IPS DF 4.7 (cell line): ENCODE measurements around the gene COL4A1.

ENCODE experiments used
- DNase-seq: peaks from one replicate; pipeline ENCODE4 v3.0.0-alpha.2; 2013; ENCODE audit warnings: low spot score; ENCODE audit errors: extremely low read depth

The COL4A1 gene

DNA sequence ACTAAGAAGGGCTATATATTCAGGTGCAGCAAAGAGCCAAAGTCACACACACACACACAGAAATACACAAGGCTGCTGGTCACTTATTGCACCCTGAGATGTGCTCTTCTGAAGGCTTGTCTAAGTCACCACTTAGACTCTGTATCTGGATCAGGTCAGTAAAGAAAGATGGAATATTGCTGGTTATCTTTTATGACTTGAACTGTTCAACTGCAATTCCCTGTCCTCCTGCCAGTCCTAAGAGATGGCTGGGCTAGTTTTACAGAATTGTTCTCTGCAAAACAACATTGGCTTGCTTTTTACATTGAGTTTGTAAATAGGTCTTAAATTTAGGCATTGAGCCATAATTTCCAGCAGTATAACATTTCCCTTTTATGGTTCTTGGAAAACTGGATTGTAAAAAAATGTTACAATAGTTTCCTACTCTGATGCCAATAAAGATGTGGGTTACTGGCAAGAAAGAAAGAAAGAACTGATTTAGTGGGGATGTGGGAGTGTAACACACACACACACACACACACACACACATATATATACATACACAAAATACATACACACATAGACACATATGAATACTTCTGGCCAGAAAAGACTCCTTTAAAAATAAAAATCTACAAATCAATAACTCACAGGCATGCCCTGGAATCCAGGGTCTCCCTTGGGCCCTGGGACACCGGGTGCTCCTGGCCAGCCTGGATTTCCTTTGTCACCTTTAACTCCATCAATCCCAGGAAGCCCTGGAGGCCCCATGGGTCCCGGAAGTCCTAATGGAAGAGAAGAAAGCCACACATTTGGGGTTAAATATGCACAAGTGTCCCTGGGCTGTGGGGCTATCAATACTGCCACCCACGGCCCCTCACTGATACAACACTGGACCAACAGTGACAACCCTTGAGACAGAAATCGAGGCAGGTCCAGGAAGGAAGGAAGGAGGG lies 137.7 kb downstream of the COL4A1 start:
- no peak for DNase-seq

DNA sequence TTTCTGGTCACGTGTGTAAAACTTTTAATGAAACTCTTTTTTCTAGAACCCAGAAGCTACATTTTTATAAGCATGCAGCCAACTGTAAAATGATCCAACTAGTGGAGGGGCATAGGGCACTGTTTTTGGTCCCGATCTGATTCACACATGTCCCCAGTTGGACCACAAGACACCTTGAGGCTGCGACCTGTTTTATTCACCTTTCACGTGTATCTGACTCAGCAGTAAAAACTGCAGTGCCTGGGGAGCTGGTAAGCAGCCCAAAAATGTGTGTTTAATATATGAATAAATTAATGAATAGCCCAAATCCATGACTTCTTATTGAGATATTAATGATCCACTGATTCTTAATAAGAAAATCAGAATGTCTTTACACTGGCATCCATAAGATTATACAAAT lies 140.4 kb downstream of the COL4A1 start:
- no peak for DNase-seq

DNA sequence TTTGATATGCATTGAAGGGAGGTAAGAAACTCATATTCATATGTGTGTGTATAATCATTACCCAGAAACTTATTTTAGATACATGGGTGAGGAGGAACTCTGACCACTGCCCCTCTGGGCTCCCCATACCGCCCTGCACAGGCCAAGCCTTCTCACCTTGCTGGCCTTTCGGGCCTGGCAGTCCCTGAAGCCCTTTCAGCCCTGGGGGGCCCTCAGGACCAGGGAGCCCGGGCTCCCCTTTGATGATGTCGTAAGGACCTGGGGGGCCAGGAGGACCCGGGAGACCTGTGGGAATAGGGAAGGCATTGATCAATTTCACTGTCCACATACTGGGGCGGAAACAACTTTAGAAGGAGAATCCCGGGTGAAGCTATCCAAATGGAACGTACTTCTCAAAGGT lies 142.3 kb downstream of the COL4A1 start:
- DNase-seq = no peak

DNA sequence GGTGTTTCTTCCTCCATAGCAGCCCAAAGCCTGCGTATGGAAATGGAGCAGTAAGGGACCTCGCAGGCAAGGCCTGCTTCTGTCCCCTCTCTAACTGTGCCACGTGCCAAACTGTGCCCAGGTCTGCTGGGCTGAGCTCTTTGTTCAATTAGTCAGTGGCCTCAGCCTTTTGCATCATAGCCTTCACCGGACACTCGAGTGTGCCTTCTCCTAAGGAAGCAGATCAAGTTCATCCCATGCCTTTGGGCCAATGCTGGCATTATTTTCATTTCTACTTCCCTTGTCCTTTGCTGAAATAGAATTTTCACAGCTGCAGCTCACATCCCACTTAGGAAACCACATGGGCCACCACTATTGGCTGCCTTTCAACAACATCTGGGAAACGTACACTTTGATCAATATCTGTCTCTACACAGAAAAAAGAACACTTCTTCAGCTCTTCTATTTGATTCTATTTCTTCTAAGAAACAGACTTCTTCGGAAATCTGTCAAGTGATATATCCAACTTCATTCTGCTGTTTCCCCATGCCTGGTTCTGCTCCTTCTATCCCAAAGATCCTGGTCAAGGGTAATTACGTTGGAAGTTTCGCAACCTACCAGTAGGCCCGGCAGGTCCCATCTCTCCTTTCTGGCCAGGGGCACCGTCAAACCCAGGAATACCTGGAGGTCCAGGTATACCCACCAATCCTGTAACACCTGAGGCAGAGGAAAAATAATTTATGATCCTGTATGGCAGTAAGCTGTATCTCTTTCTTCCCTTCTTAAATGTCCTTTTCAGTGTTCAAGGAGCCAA lies 143.9 kb downstream of the COL4A1 start:
- no peak for DNase-seq

DNA sequence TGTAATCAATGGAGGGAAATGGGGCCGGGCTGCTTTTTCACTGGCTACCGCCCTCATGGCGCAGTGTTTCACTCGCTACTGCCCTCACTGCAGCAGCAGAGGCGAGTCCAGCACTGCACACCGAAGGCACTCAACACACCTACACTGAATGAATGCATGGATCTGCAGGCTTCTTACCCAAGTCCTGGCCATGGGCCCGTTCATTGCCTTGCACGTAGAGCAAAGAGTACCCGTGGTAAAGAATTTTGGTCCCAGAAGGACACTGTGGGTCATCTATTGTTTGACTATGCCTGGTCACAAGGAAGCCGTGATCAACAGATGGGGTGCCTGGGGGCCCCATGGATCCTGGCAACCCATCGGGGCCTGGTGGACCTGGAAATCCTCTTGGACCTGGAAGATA lies 144.9 kb downstream of the COL4A1 start:
- no peak for DNase-seq

DNA sequence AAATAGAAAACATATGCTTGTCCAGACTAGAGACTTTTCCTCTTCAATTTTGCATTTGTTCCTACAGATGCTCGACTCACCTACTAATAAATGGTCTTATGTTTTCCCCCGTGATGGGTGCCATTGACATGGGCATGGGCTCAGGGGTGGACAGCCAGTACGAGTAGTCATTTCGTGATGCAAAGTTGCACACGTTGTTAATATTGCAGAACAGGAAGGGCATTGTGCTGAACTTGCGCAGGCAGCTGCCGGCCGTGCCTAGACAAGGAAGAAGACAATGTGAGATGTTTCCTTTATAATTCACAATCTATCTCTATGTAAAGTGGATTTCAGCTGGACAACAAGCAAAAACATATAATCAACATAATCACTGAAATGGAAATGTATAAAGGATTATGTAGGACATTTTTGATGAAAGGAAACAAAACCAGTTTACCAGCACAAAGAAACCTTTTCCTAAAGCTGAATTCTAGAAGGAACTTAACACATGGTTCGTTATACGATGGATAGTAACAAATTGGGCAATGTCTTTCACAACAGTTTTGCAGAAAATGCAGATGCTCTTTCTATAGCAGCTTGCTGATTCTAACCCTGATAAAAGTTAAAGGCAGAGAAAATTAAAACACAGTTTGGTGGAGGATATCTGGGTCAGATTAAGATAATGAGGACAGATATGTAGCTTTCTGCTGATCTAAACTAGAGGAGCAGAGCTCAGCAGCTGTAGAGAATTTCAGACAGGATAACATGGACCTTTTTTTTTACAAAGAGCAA lies 145.7 kb downstream of the COL4A1 start:
- no peak for DNase-seq

DNA sequence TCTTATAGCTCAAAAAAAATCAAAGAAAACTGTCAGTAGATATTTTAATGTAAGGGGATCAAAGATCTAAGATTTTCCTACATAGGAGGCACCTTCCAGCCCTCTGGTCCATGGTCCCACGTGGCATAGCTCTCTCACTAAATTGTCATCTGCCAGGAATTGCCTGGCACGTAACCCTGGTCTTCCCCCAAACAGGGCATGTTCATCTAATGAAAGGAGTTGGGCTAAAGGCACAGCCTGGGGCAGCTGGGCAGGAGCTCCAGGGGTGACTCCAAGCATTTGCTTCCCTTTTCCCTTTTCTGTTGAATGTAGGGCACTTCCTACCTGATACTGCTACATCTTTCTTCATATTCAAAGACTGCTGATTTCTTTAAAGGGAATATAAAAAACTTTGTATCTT lies 148.7 kb downstream of the COL4A1 start:
- no peak for DNase-seq

DNA sequence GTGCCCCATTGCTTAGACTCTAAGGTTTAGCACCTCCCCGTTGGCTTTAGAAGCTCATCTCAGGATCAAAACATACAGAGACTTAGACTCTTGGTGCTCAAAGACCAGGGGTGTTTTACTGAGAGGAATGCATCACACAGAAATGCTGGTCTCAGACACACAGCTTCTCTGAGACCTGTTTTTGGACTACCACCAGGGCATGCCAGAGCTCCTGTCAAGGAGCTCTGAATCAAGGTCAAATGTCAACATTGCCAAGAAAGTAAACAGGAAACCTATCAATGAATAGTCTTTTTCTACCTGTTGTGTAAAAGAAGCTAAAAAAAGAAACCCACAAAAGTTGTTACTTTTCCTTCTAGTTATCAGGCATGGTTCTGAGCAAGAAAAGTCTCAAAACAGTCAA lies 149.2 kb downstream of the COL4A1 start:
- DNase-seq = no peak

DNA sequence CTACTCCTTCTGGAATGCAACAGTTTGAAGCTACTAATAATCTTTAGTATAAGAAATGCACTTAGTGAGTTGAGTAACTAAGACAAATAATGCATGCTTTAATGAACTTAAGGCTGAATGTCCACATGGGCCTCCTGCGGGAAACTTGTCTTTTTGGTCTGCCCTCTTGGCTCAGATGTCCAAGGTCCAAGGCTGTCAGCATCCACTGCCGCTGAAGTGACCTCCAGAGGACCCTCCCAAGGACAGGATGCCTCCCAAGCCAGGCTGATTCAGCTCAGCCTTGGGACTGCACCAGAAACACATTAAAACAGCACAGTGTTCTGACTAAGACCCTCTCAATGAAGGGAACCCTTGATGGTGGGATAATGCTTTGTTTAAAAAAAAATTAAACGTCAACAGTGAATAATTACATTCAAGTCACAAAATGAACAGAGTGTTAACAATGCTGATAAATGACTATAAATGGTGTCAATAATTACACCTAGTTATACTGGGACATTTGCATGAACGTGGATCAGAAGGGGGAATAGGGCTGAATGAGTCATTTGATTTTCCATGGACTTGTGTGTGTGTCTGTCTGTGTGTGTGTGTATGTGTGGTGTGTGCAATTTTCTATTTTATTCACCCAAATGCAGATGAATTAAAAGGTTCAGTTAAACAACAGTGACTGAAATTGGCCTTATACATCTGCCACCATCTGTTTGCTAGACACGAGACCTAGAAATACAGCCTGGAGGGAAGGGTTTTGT lies 150.5 kb downstream of the COL4A1 start:
- DNase-seq = no peak

DNA sequence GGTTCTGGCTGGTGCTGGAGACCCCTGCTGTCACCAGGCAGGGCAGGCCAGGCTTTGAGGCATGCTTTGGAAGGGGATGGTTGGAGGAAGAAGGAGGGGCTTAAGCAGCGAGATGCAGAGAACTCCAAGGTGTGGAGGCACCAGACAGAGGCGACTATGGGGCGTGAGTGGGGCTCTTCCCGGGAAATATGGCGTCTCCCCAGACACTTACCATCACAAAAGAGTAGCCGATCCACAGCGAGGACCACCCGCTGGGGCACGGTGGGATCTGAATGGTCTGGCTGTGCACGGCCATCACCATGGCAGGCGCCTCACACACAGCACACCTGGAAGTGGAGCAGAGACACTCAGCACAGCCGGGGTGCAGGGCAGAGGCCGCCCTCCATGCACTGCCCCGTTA lies 151.9 kb downstream of the COL4A1 start:
- DNase-seq = no peak

DNA sequence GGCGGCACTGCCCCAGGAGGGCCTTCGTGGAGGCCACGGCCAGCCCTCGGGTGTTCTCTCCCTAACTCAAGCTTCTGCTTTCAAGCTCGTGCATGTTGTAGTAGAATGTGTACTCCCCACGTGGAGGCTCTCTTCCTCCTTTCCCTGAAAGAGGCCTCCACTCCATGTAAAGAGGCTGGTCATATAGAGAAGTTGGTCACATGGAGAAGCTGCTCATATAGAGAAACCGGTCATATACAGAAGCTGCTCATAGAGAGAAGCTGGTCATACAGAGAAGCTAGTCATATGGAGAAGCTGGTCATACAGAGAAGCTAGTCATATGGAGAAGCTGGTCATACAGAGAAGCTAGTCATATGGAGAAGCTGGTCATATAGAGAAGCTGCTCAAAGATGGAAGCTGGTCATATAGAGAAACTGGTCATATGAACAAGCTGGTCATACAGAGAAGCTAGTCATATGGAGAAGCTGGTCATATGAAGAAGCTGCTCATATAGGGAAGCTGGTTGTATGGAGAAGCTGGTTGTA lies 152.5 kb downstream of the COL4A1 start:
- DNase-seq = no peak

DNA sequence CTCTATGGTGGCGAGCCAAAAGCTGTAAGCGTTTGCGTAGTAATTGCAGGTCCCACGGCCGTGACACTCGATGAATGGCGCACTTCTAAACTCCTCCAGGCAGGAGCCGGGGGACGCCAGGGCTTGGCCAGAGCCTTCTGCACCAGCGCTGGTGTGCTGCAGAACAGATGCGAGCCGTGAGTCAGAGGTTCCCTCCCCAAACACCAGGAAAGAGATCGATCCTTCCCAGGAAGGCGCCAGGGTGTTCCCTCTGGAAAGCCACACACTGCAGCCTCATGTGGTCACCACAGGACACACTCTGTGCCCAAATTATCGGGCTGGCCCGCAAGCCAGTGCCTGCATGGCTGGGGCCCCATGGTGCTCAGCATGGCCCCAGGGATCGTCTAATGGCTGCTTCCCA lies 154.6 kb downstream of the COL4A1 start:
- DNase-seq = no peak

DNA sequence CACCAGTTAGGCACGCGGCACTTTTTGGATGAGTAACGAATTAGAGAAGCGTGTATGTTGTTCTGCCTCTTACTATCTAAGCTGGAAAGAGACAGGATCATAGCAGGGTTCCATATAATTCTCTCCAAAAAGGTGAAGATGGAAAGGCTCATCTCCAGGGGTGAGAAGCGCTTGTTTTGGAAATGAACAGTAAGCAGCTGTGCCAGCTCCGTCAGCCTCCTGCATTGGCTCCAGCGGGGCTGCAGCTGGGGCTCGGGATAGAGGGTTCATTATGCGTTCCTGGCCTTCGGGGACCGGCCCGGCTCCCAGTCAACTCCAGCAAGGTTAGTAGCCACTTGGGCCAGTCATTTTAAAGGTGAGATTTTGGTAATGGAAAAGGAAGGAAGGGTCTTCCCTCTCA lies 155.5 kb downstream of the COL4A1 start:
- DNase-seq = no peak

DNA sequence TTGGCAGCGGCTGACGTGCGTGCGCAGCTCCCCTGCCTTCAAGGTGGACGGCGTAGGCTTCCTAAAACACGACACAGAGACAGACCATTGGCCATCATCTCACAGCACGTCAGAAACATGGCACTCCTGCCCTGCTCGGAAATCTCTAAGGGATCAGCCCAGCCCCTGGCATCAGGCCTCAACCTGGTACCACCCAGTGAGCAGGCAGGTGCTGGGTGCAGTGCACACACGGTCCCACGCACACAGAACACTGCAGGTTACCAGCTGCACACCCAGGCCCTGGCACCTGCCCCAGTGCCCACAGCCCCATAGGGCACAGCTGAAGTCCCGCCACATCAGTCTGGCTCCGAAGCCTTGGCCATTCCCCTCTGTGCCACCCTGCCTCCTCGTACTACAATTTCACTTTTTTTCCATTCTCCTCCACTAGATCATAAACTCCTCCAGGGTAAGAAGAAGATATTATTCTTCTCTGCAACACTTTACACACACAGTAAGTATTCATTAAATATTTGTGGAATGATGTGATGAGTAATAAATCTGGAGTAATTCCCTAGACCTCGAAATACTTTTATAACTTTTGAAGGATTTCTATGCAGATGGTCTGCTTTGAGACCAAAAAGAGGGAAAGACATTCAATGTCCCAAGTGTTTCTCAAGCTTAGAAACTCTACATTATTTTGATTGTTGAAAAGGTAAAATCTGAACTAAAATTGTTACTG lies 156.4 kb downstream of the COL4A1 start:
- DNase-seq = no peak

DNA sequence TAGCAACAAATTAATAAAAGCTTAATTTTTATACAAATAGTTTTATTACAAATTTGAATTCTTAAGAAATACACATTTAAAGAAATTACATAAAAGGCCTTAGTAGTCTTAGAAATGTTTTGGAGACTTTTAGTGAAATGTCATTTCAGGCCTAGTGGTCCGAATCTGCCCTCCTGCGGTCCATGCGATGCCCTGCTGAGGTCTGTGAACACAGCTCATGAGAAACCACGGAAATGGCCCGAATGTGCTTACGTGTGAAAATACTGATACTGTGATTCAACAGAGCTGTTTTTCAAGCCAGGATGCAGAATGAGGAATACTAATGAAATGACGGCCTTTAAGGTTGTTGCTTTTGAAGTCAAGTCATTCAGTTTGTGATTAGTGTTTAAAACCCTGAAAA lies 157.9 kb downstream of the COL4A1 start:
- no peak for DNase-seq

DNA sequence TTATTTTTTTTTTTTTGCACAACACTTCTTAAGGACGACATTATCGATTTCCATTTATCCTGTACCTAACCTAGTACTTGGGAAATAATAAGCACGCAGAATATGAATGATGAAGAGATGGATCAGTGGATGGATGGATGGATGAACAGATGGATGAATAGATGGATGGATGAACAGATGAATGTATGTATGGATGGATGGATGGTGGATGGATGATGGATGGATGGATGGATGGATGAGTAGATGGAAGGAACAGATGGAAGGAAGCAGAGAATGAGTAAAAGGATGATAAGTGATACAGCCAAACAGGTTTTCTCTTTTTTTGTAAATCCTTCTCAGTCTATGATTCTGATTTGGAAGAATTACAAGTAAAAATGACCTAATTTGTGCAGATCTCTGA lies 166.9 kb downstream of the COL4A1 start:
- no peak for DNase-seq

DNA sequence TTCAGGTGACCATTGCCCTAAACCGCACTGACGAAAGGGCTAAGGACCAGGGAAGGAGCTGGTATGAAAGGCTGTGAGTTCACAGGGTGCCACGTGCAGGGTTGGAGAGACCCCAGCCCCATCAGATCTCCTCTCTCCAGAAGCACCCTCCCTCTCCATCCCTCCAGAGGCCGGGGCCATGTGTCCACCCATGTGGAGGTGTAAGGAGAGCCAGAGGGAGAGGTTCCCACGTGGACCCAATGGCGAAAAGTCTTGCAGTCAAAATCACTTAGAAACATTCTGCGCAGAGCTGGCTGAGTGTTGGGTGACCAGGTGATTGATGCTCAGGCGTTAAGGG lies 168.3 kb downstream of the COL4A1 start:
- DNase-seq = no peak

DNA sequence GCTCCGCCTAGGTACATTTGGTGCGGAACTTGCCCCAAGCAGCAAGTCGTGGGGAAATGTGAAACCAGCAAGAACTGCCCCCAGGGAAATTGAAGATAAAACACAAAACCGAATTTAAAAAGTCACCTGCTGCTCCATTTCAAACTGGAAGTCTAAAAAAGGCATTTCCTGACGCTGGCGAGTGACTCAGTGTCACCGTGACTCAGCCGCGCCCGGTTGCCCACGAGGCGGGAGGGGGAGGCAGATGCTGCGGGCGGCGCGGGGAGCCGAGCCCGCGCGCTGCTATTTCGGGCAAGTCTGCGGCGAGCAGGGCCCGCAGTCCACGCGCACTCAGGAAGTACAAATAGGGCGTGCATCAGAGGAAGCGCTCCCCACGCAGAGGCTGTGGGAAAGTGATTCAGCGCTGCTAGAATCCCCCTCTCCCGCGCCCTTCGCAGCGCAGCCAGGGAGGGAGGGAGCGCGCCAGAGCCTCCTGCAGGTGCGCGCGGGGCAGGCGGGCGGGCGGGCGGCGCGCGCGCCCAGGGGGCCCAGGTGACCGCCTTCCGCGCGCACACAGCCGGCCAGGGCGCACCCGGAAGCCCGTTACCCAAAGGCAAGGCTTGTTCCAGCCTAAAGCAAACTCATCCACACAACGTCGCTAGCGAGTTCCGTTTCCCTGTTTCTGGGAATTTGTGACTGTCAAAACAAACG lies 168.8 kb downstream of the COL4A1 start:
- DNase-seq = no peak

DNA sequence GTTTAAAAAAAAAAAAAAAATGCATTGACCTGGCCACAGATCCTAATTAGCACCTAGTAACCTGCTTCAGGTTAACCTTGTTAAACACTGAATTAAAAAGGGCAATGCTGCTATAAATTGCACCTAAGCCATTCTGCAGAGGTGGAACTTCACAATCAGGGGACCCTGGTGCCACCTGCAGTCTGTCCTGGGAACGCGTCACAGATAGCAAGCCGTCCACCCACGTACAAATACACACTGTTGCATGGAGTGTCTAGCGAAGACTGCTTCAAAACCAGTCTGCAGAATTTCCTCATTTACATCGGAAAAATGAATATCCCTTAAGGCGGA lies 169.3 kb downstream of the COL4A1 start:
- DNase-seq = no peak
